Ascending aorta (tissue), 2 donors: Measurements from ENCODE around the gene NUDT1. TPM values are rescaled to one million over a fixed set of nuclear protein-coding genes. Genes with fewer than 3 reads are reported as not detected.
A peak's percentile ranks its signal among the peaks of the same experiment; 100 is the strongest.

Experiments
- DNase-seq, 2 donors: peaks; one replicate each; pipeline ENCODE4 v3.0.0-alpha.2; 2019; ENCODE audit warnings: low spot score in 2 of 2
- H3K27ac ChIP-seq, 2 donors: fragments of 200-600 bp; sonication (generic); one replicate each; pipeline ENCODE4 v1.5.1; 2016 to 2017; ENCODE audit warnings: mild to moderate bottlenecking in 1 of 2
- H3K27me3 ChIP-seq: fragments of 200-600 bp; sonication (generic); one replicate; pipeline ENCODE4 v1.5.1; 2017
- H3K36me3 ChIP-seq, 2 donors: fragments of 200-600 bp; sonication (generic); one replicate each; pipeline ENCODE4 v1.5.1; 2016
- H3K4me1 ChIP-seq, 2 donors: fragments of 200-600 bp; sonication (generic); one replicate each; pipeline ENCODE4 v1.5.1; 2016 to 2017; ENCODE audit warnings: mild to moderate bottlenecking in 1 of 2
- H3K4me3 ChIP-seq, 2 donors: fragments of 200-600 bp; sonication (generic); one replicate each; pipeline ENCODE4 v1.5.1; 2016 to 2017; ENCODE audit warnings: mild to moderate bottlenecking in 1 of 2
- H3K9me3 ChIP-seq, 2 donors: fragments of 200-600 bp; sonication (generic); one replicate each; pipeline ENCODE4 v1.5.1; 2016
- intact Hi-C: fragments of 100-400 bp; cut with DNase I; formaldehyde crosslinking; loops from one replicate; pipeline ENCODE4 v1.15.1; 2023
- total RNA-seq: library from RNA; depleted of rRNA; stranded (reverse); fragments of >200 nt; gene quantifications from one replicate; pipeline ENCODE4 v1.1.0, GENCODE V29; 2016
- TF ChIP-seq, protein P1 (sequence below), 3 experiments: fragments of 200-600 bp in 2 of 3; fragments of 450-650 bp in 1 of 3; sonication (generic) in 2 of 3; IDR thresholded peaks; one replicate each; pipeline ENCODE4 v1.5.1; 2016 to 2019; ENCODE audit warnings: antibody characterized with exemption in 3 of 3, mild to moderate bottlenecking in 1 of 3, moderate library complexity in 1 of 3

The NUDT1 gene
- total RNA-seq, 1 donor from 2014 or later, result 9.0 TPM

DNA sequence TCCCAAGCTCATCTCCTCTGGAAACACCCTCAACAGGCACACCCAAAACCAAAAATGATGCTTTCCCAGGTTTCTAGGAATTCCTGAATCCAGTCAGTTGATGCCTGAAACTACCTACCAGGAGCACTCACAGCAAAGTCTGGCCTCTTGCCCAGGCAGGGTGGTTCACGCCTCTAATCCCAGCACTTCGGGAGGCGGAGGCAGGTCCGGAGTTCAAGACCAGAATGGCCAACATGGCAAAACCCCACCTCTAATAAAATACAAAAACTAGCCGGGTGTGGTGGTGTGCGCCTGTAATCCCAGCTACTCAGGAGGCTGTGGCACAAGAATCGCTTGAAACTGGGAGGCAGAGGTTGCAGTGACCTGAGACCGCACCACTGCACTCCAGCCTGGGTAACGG lies 11.1 kb upstream of the NUDT1 start:
- no peak for DNase-seq
- Histone ChIP-seq H3K4me1 (peaks cover 2 to 17% of the 10 kb centered on the region in 2 donors), H3K27ac (no peak overlapping the region), H3K36me3 (peaks cover 9 to 28% of the 10 kb centered on the region in 2 donors), H3K27me3 (no peaks in the 10 kb centered on the region), H3K9me3 (no peaks in the 10 kb centered on the region), H3K4me3 (peak overlapping the region in 1 of 2 donors; percentile 87)
- TF ChIP-seq, protein P1, sequence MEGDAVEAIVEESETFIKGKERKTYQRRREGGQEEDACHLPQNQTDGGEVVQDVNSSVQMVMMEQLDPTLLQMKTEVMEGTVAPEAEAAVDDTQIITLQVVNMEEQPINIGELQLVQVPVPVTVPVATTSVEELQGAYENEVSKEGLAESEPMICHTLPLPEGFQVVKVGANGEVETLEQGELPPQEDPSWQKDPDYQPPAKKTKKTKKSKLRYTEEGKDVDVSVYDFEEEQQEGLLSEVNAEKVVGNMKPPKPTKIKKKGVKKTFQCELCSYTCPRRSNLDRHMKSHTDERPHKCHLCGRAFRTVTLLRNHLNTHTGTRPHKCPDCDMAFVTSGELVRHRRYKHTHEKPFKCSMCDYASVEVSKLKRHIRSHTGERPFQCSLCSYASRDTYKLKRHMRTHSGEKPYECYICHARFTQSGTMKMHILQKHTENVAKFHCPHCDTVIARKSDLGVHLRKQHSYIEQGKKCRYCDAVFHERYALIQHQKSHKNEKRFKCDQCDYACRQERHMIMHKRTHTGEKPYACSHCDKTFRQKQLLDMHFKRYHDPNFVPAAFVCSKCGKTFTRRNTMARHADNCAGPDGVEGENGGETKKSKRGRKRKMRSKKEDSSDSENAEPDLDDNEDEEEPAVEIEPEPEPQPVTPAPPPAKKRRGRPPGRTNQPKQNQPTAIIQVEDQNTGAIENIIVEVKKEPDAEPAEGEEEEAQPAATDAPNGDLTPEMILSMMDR (IDR thresholded peaks at IDR 0.05), result no peak
- intact Hi-C loops, result loop anchor here (5.0 kb wide), 2 partner anchors 54 to 659 kb away; partner anchors contain the start of gene PSMG3

DNA sequence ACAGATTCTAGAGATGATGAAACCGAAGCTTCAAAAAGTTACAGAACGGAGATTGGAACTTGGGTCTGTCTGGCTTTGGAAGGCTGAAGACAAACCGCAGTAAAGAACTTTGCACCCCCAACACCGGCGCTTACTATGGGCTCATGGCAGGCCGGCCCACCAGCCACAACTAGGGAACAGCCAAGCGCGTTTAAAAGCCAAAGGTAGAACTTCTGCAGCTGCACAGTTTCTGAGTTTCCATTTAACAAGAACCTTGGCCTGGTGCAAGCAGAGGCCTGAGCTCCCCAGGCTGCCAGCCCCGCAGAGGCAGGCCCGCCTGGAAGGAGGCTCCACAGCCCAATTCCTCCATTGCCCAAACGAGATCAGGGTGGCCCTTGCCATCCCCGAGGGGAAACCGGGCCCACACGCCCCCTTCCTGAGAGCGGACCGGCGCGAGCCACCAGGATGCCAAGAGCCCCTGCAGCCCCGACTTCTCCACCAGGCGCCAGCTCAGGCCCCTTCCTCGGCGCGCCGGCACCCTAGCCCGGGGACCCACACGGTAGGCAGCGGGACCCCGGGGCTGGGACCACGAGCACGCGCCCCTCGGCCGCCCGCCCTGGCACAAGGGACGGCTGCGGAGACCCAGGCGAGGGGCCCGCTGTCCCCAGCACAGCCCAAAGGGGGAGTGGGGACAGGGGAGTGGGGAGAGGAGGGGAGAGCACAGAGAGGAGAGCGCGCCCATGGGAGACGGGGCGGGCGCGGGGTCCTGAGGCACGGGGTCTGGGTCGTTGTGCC lies 9.8 kb upstream of the NUDT1 start:
- H3K9me3 ChIP-seq, result no peaks in the 10 kb centered on the region
- TF ChIP-seq, protein P1 (IDR thresholded peaks at IDR 0.05), result no peak
- intact Hi-C loops, result loop anchor here (5.0 kb wide), 2 partner anchors 55 to 660 kb away; partner anchors contain the start of gene PSMG3
- H3K36me3 ChIP-seq, result peaks cover 5 to 29% of the 10 kb centered on the region in 2 donors
- H3K4me1 ChIP-seq, result peaks cover 2 to 17% of the 10 kb centered on the region in 2 donors
- DNase-seq, result no peak
- peak overlapping the region; percentile 39 to 46 for H3K27ac ChIP-seq
- peak overlapping the region; percentile 81 to 87 for H3K4me3 ChIP-seq
- no peaks in the 10 kb centered on the region for H3K27me3 ChIP-seq

DNA sequence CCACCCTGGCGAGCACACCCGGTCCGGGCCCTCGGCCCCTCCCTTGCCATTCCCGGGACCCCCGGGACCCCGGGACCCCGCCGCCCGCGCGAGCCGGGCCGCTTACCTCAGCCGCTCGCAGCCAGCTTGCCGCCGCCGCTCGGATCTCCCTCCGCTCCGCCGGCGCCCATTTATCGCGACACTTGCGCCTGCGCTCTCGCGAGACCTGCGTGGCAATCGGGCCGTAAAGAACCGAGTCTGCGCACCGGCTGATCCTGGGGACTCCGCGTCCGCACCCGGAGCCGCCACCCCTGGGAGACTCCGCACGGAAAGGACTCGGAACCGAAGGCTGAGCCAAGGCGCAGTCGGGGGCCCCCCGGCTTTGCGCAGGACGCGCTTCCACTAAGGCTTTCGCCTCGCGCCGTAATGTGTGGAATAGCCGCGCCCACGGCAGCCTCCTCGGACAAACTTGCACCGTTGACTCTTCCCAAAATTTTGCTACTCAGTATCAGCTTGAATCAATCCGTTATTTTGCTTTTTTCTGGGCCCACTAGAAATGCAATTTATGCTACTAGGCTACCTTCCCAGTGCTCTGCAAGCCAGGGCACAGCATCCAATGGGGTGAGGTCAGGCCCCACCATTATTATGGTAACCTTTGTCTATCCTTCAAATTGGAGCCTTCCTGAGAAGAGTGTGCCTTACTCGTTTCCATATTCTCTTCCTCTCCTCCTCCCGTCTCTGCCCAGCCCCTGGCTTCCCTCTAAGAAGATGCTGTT lies 9.1 kb upstream of the NUDT1 start, which contains the start of gene MAD1L1:
TSS of gene MAD1L1 (minus strand) at position 180 of the 755 bp plus-strand sequence. CDS start 2,812 bp downstream, outside the sequence.
- H3K36me3 ChIP-seq, result peaks cover 6 to 31% of the 10 kb centered on the region in 2 donors
- TF ChIP-seq, protein P1 (IDR thresholded peaks at IDR 0.05), result no peak
- no peaks in the 10 kb centered on the region for H3K27me3 ChIP-seq
- DNase-seq, result peak; percentile 45 to 92
- H3K27ac ChIP-seq, result peak within 1 kb of the TSS; percentile 39 to 46
- peak within 1 kb of the TSS; percentile 81 to 87 for H3K4me3 ChIP-seq
- intact Hi-C loops, result loop anchor here (5.0 kb wide), 2 partner anchors 56 to 661 kb away; partner anchors contain the start of gene PSMG3
- H3K4me1 ChIP-seq, result peaks cover 2 to 17% of the 10 kb centered on the region in 2 donors
- no peaks in the 10 kb centered on the region for H3K9me3 ChIP-seq

DNA sequence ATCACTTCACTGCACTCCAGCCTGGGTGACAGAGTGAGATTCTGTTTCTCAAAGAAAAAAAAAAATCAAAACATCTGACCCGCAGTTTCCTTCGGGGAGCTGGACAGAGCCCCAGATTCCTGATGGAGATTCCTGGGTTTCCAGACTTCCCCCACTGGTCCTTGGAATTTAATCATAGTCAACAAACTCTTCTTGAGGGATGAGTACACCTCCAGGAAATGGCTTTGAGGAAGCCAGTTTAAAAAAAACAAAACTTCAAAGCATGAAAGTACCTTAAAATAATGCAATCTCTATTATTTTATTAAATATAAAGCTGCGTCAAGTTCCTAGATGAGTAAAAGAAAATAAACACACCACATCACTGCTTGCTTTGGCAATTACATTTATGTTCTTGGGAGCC lies 8.1 kb upstream of the NUDT1 start:
- Histone ChIP-seq H3K27ac (no peak overlapping the region), H3K36me3 (peaks cover 12 to 40% of the 10 kb centered on the region in 2 donors), H3K4me3 (peak overlapping the region in 1 of 2 donors; percentile 87), H3K4me1 (peaks cover 2 to 17% of the 10 kb centered on the region in 2 donors), H3K9me3 (no peaks in the 10 kb centered on the region), H3K27me3 (no peaks in the 10 kb centered on the region)
- intact Hi-C loops, result loop anchor here (5.0 kb wide), 2 partner anchors 57 to 662 kb away; partner anchors contain the start of gene PSMG3
- TF ChIP-seq, protein P1 (IDR thresholded peaks at IDR 0.05), result no peak
- DNase-seq, result no peak

DNA sequence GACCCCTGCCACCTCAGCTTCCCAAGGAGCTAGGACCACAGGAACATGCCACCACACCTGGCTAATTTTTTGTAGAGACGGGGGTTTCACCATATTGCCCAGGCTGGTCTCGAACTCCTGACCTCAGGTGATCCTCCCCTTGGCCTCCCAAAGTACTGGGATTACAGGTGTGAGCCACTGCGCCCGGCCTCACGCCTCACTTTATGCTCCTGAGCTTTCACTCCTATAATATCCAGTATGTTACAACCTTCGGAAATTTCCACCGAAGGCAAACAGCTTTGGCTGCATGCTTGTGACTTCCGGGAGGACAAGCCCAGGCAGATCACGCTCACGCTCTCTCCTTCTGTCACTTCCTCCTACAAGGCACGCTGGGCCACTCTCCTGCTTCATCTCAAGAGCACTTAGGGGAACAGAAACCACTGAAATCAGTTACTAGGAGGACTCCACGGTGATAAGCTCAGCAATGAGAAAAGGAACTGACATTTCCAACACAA lies 4.9 kb upstream of the NUDT1 start:
- TF ChIP-seq, protein P1 (IDR thresholded peaks at IDR 0.05), result no peak
- peak in 1 of 2 donors; percentile 24 for DNase-seq

More for the DNA sequence above, 4.9 kb upstream of the NUDT1 start:
- Histone ChIP-seq H3K36me3 (peaks cover 17 to 48% of the 10 kb centered on the region in 2 donors), H3K27ac (peak overlapping the region; percentile 23 to 42), H3K9me3 (no peaks in the 10 kb centered on the region), H3K4me1 (peaks cover 0 to 14% of the 10 kb centered on the region in 2 donors), H3K27me3 (no peaks in the 10 kb centered on the region), H3K4me3 (no peak overlapping the region)
- intact Hi-C loops, result no loop called here
